Stimulated activated naive CD8-positive, alpha-beta T cell treated with anti-CD3 and anti-CD28 coated beads, Interleukin-15, amount 100 ng/mL, for 72 hours (primary cell): ENCODE data around the gene POLR2E.

ENCODE experiments used
- ATAC-seq: fragments of 150-1000 bp; cut with Tn5 transposase; 2 replicates; pipeline ENCODE4 v1.10.0; 2021; ENCODE audit warnings: mild to moderate bottlenecking, moderate library complexity
- DNase-seq, 2 donors: peaks; one replicate each; pipeline ENCODE4 v3.0.0; 2021 to 2022
- H3K27ac Mint-ChIP-seq, 2 donors: one replicate each; pipeline ENCODE4 v1.8.0; 2022; ENCODE audit warnings: mild to moderate bottlenecking in 2 of 2, mixed read lengths in 2 of 2, moderate library complexity in 2 of 2
- H3K27me3 Mint-ChIP-seq: one replicate; pipeline ENCODE4 v1.8.0; 2022; ENCODE audit warnings: mixed read lengths
- H3K4me1 Mint-ChIP-seq: one replicate; pipeline ENCODE4 v1.8.0; 2022; ENCODE audit warnings: mild to moderate bottlenecking, mixed read lengths
- H3K4me3 Mint-ChIP-seq, 2 donors: one replicate each; pipeline ENCODE4 v1.8.0; 2022; ENCODE audit warnings: mild to moderate bottlenecking in 2 of 2, mixed read lengths in 2 of 2, moderate library complexity in 1 of 2
- H3K9me3 Mint-ChIP-seq, 2 donors: one replicate each; pipeline ENCODE4 v1.8.0; 2022; ENCODE audit warnings: mixed read lengths in 2 of 2

POLR2E gene

GRCh38 chr19:1062387-1063029 lies 32.7 kb downstream of the POLR2E start:
- no peak for DNase-seq
- Mint-ChIP-seq H3K9me3 (peaks cover 1 to 11% of the 10 kb centered on the region in 2 donors), H3K4me1 (peaks cover 49% of the 10 kb centered on the region), H3K27ac (no peak overlapping the region), H3K4me3 (no peak overlapping the region), H3K27me3 (no peaks in the 10 kb centered on the region)
- ATAC-seq = no peak

- ATAC-seq (no peak), DNase-seq (no peak)
- H3K4me1 Mint-ChIP-seq = peaks cover 52% of the 10 kb centered on the region
- H3K4me3 Mint-ChIP-seq = no peak overlapping the region
- no peaks in the 10 kb centered on the region for H3K27me3 Mint-ChIP-seq
- no peak overlapping the region for H3K27ac Mint-ChIP-seq
- H3K9me3 Mint-ChIP-seq = peaks cover 5 to 16% of the 10 kb centered on the region in 2 donors
These were observed 33.2 kb downstream of the POLR2E start for GRCh38 chr19:1061987-1062386.

- H3K27me3 Mint-ChIP-seq = no peaks in the 10 kb centered on the region
- no peak overlapping the region for H3K4me3 Mint-ChIP-seq
- ATAC-seq = no peak
- H3K27ac Mint-ChIP-seq = no peak overlapping the region
- DNase-seq = no peak
- H3K4me1 Mint-ChIP-seq = peaks cover 41% of the 10 kb centered on the region
- H3K9me3 Mint-ChIP-seq = peaks cover 9 to 27% of the 10 kb centered on the region in 2 donors
These were observed 34.5 kb downstream of the POLR2E start for GRCh38 chr19:1060689-1061088.

GRCh38 chr19:1058112-1058511 lies 37.1 kb downstream of the POLR2E start:
- Mint-ChIP-seq H3K4me1 (peaks cover 15% of the 10 kb centered on the region), H3K27me3 (no peaks in the 10 kb centered on the region), H3K4me3 (no peak overlapping the region), H3K27ac (no peak overlapping the region), H3K9me3 (peaks cover 9 to 27% of the 10 kb centered on the region in 2 donors)
- DNase-seq (no peak), ATAC-seq (no peak)

- no peak for DNase-seq
- ATAC-seq = peak; percentile 55
- H3K4me3 Mint-ChIP-seq = no peak overlapping the region
- H3K27ac Mint-ChIP-seq = no peak overlapping the region
- H3K9me3 Mint-ChIP-seq = peaks cover 9 to 27% of the 10 kb centered on the region in 2 donors
- peaks cover 15% of the 10 kb centered on the region for H3K4me1 Mint-ChIP-seq
- H3K27me3 Mint-ChIP-seq = no peaks in the 10 kb centered on the region
These were observed 37.9 kb downstream of the POLR2E start for GRCh38 chr19:1057176-1057855.

GRCh38 chr19:1055886-1056620 lies 39.1 kb downstream of the POLR2E start:
- Mint-ChIP-seq H3K27ac (no peak overlapping the region), H3K4me1 (peaks cover 22% of the 10 kb centered on the region), H3K9me3 (peaks cover 9 to 27% of the 10 kb centered on the region in 2 donors), H3K27me3 (no peaks in the 10 kb centered on the region), H3K4me3 (no peak overlapping the region)
- DNase-seq = no peak
- ATAC-seq = no peak

GRCh38 chr19:1055028-1055425 lies 40.1 kb downstream of the POLR2E start:
- Mint-ChIP-seq H3K4me3 (no peak overlapping the region), H3K4me1 (peaks cover 22% of the 10 kb centered on the region), H3K27me3 (no peaks in the 10 kb centered on the region), H3K27ac (no peak overlapping the region), H3K9me3 (peaks cover 9 to 27% of the 10 kb centered on the region in 2 donors)
- no peak for DNase-seq
- ATAC-seq = no peak

GRCh38 chr19:1054102-1055027 lies 40.8 kb downstream of the POLR2E start:
- Mint-ChIP-seq H3K4me1 (peaks cover 22% of the 10 kb centered on the region), H3K27me3 (no peaks in the 10 kb centered on the region), H3K9me3 (peaks cover 9 to 27% of the 10 kb centered on the region in 2 donors), H3K27ac (no peak overlapping the region), H3K4me3 (no peak overlapping the region)
- DNase-seq (no peak), ATAC-seq (no peak)

GRCh38 chr19:1053176-1054101 lies 41.7 kb downstream of the POLR2E start:
- DNase-seq = no peak
- Mint-ChIP-seq H3K9me3 (peaks cover 9 to 25% of the 10 kb centered on the region in 2 donors), H3K27me3 (no peaks in the 10 kb centered on the region), H3K27ac (no peak overlapping the region), H3K4me3 (no peak overlapping the region), H3K4me1 (peaks cover 20% of the 10 kb centered on the region)
- no peak for ATAC-seq

GRCh38 chr19:1052349-1052975 lies 42.7 kb downstream of the POLR2E start:
- ATAC-seq (no peak), DNase-seq (no peak)
- no peaks in the 10 kb centered on the region for H3K27me3 Mint-ChIP-seq
- H3K4me1 Mint-ChIP-seq = peaks cover 10% of the 10 kb centered on the region
- peaks cover 7 to 15% of the 10 kb centered on the region in 2 donors for H3K9me3 Mint-ChIP-seq
- H3K27ac Mint-ChIP-seq = no peak overlapping the region
- H3K4me3 Mint-ChIP-seq = no peak overlapping the region

- no peak overlapping the region for H3K4me3 Mint-ChIP-seq
- peaks cover 7% of the 10 kb centered on the region for H3K4me1 Mint-ChIP-seq
- H3K9me3 Mint-ChIP-seq = peaks cover 3 to 9% of the 10 kb centered on the region in 2 donors
- H3K27me3 Mint-ChIP-seq = no peaks in the 10 kb centered on the region
- DNase-seq (no peak), ATAC-seq (no peak)
- peak overlapping the region in 1 of 2 donors; percentile 21 for H3K27ac Mint-ChIP-seq
These were observed 43.4 kb downstream of the POLR2E start for GRCh38 chr19:1051791-1052190.

- Mint-ChIP-seq H3K27me3 (no peaks in the 10 kb centered on the region), H3K4me3 (no peak overlapping the region), H3K27ac (peak overlapping the region in 1 of 2 donors; percentile 21), H3K4me1 (peaks cover 7% of the 10 kb centered on the region), H3K9me3 (peaks cover 0 to 3% of the 10 kb centered on the region in 2 donors)
- no peak for DNase-seq
- no peak for ATAC-seq
These were observed 44.0 kb downstream of the POLR2E start for GRCh38 chr19:1050989-1051788.

GRCh38 chr19:1049800-1050199 lies 45.4 kb downstream of the POLR2E start:
- Mint-ChIP-seq H3K27ac (no peak overlapping the region), H3K9me3 (no peaks in the 10 kb centered on the region), H3K4me3 (no peak overlapping the region), H3K4me1 (peaks cover 7% of the 10 kb centered on the region), H3K27me3 (no peaks in the 10 kb centered on the region)
- DNase-seq = no peak
- ATAC-seq = no peak
